Posterior vena cava (tissue), 2 donors: ENCODE results near the gene LPIN1. TPM values are rescaled to one million over a fixed set of nuclear protein-coding genes. Genes with fewer than 3 reads are reported as not detected.

Source experiments
- DNase-seq: peaks from one replicate; pipeline ENCODE4 v3.0.0-alpha.2; 2020; ENCODE audit warnings: low spot score
- intact Hi-C, 2 donors: fragments of 100-400 bp; cut with DNase I; formaldehyde crosslinking; loops; one replicate each; pipeline versions ENCODE4 v1.14.1 to v1.14.2; 2022 to 2023
- microRNA-seq, 2 donors: library from miRNA; unstranded; fragments of <30 nt; microRNA quantifications; one replicate each; pipeline ENCODE4 v1.2.0, GENCODE V29; 2020 to 2021; ENCODE audit warnings: borderline microRNAs expressed in 2 of 2
- total RNA-seq, 2 donors: library from RNA; stranded (reverse); fragmentation: NEBNext Ultra II Directional; extraction: Animal tissue kit (Norgen Biotek cat#: 25700); gene quantifications; one replicate each; pipeline ENCODE4 v1.2.1, GENCODE V29; 2021
- donor health status: DM: yes; HTN: yes; CAD: no.
- donor health status: DM: yes; HTN: yes; CAD: no.

LPIN1 gene
- total RNA-seq, 2 donors from 2014 or later, result 24.2 to 26.8 TPM

GRCh38 chr2:11869391-11869991 is 123.1 kb downstream of the LPIN1 start:
- intact Hi-C loops, result loop anchor here in 1 of 2 donors (10.0 kb wide), 2 partner anchors 845 to 1065 kb away; partner anchors contain the start of gene TRIB2
- DNase-seq, result no peak

- intact Hi-C loops, result no loop called here
- DNase-seq, result no peak
Measured at GRCh38 chr2:11870064-11870463, 123.6 kb downstream of the LPIN1 start.

- no peak for DNase-seq
- intact Hi-C loops, result no loop called here
Measured at GRCh38 chr2:11870584-11870983, 124.2 kb downstream of the LPIN1 start.

- intact Hi-C loops, result no loop called here
- DNase-seq, result no peak
Measured at GRCh38 chr2:11871421-11871820, 125.0 kb downstream of the LPIN1 start.

GRCh38 chr2:11872247-11872947 is 126.0 kb downstream of the LPIN1 start:
- no peak for DNase-seq
- intact Hi-C loops, result no loop called here

- intact Hi-C loops, result no loop called here
- DNase-seq, result no peak
Measured at GRCh38 chr2:11872948-11873269, 126.5 kb downstream of the LPIN1 start.

GRCh38 chr2:11873356-11874154 is 127.1 kb downstream of the LPIN1 start:
- DNase-seq, result no peak
- intact Hi-C loops, result no loop called here

- no peak for DNase-seq
- intact Hi-C loops, result no loop called here
Measured at GRCh38 chr2:11874861-11875260, 128.4 kb downstream of the LPIN1 start.

- DNase-seq, result no peak
Measured at GRCh38 chr2:11875481-11875880, 129.0 kb downstream of the LPIN1 start.

GRCh38 chr2:11876436-11876835 is 130.0 kb downstream of the LPIN1 start:
- DNase-seq, result no peak
- intact Hi-C loops, result no loop called here

More at GRCh38 chr2:11875481-11875880, 129.0 kb downstream of the LPIN1 start:
- intact Hi-C loops, result no loop called here

- intact Hi-C loops, result no loop called here
- DNase-seq, result no peak
Measured at GRCh38 chr2:11876889-11877288, 130.5 kb downstream of the LPIN1 start.

Small RNAs within 50 kb of the gene (microRNA-seq; reads per million reads assigned to microRNA genes)
- gene MIR4262 (0 reads per million in 2 donors), gene MIR548S (0 to 0.26 reads per million in 2 donors)

Other genes starting within 250 kb of the LPIN1 start
- gene GREB1, start 212.6 kb upstream of the LPIN1 start, total RNA-seq, result 10 to 100 TPM in 1 of 2 donors, 1 to 10 TPM in 1; 7.4 to 15.4 TPM
- gene NTSR2, start 76.4 kb upstream of the LPIN1 start, total RNA-seq, result not detected